ENCODE data around the gene TNFRSF1A.

Gene TNFRSF1A

GRCh38 chr12:6374028-6374785 lies 32.3 kb upstream of the TNFRSF1A start:
- peak overlapping the region in 1 of 2 donors; percentile 85 for H3K27ac ChIP-seq
- DNase-seq (ENCODE audit: low spot score): no peak
- no peak for TF ChIP-seq CTCF (IDR thresholded peaks at IDR 0.05)
- no peak overlapping the region for H3K4me3 ChIP-seq

GRCh38 chr12:6373022-6373787 lies 31.3 kb upstream of the TNFRSF1A start:
- peak overlapping the region in 1 of 2 donors; percentile 85 for H3K27ac ChIP-seq
- TF ChIP-seq CTCF (IDR thresholded peaks at IDR 0.05): no peak
- DNase-seq (ENCODE audit: low spot score): no peak
- H3K4me3 ChIP-seq: no peak overlapping the region

- no peak overlapping the region for H3K4me3 ChIP-seq
- no peak for TF ChIP-seq CTCF (IDR thresholded peaks at IDR 0.05)
- peak overlapping the region in 1 of 2 donors; percentile 85 for H3K27ac ChIP-seq
- DNase-seq (ENCODE audit: low spot score): no peak
Observed at GRCh38 chr12:6372403-6373003, 30.6 kb upstream of the TNFRSF1A start.

GRCh38 chr12:6370994-6371754 lies 29.3 kb upstream of the TNFRSF1A start:
- Histone ChIP-seq H3K27ac (peak overlapping the region in 1 of 2 donors; percentile 85), H3K4me3 (no peak overlapping the region)
- no peak for DNase-seq (ENCODE audit: low spot score)
- TF ChIP-seq CTCF (IDR thresholded peaks at IDR 0.05): no peak

GRCh38 chr12:6370576-6370935 lies 28.7 kb upstream of the TNFRSF1A start:
- Histone ChIP-seq H3K4me3 (no peak overlapping the region), H3K27ac (peak overlapping the region in 1 of 2 donors; percentile 35)
- no peak for TF ChIP-seq CTCF (IDR thresholded peaks at IDR 0.05)
- no peak for DNase-seq (ENCODE audit: low spot score)

GRCh38 chr12:6369916-6370575 lies 28.2 kb upstream of the TNFRSF1A start:
- TF ChIP-seq CTCF (IDR thresholded peaks at IDR 0.05): no peak
- no peak for DNase-seq (ENCODE audit: low spot score)
- H3K27ac ChIP-seq: peak overlapping the region in 1 of 2 donors; percentile 35
- no peak overlapping the region for H3K4me3 ChIP-seq
